Uterus (tissue), 4 donors: ENCODE measurements around the gene MAP3K5. TPM values are rescaled to one million over a fixed set of nuclear protein-coding genes. Genes with fewer than 3 reads are reported as not detected.

Experiments
- DNase-seq, 2 donors: peaks; one replicate each; pipeline ENCODE4 v3.0.0-alpha.2; 2019 to 2020
- H3K27ac ChIP-seq, 2 donors: fragments of 200-600 bp; sonication (generic); 1 replicate in 1 of 2; 2 replicates in 1 of 2; pipeline ENCODE4 v1.5.1; 2016 to 2018
- H3K27me3 ChIP-seq, 2 donors: fragments of 200-600 bp; sonication (generic); one replicate each; pipeline ENCODE4 v1.5.1; 2018 to 2019; ENCODE audit warnings: control low read depth in 1 of 2
- H3K36me3 ChIP-seq, 2 donors: fragments of 200-600 bp; sonication (generic); one replicate each; pipeline ENCODE4 v1.5.1; 2019; ENCODE audit warnings: control low read depth in 1 of 2
- H3K4me1 ChIP-seq, 2 donors: fragments of 200-600 bp; sonication (generic); one replicate each; pipeline ENCODE4 v1.5.1; 2018 to 2019; ENCODE audit warnings: control low read depth in 1 of 2
- H3K4me3 ChIP-seq, 2 donors: fragments of 200-600 bp; sonication (generic); 1 replicate in 1 of 2; 2 replicates in 1 of 2; pipeline ENCODE4 v1.5.1; 2018 to 2019; ENCODE audit warnings: mild to moderate bottlenecking in 1 of 2
- H3K9me3 ChIP-seq, 2 donors: fragments of 200-600 bp; sonication (generic); one replicate each; pipeline ENCODE4 v1.5.1; 2019; ENCODE audit warnings: control low read depth in 1 of 2
- POLR2A ChIP-seq, 2 donors: fragments of 450-650 bp; IDR thresholded peaks; one replicate each; pipeline ENCODE4 v1.6.1; 2016; ENCODE audit warnings: antibody characterized with exemption in 2 of 2, mild to moderate bottlenecking in 1 of 2, moderate library complexity in 1 of 2
- intact Hi-C: fragments of 100-400 bp; cut with DNase I; formaldehyde crosslinking; loops from one replicate; pipeline ENCODE4 v1.15.1; 2023; ENCODE audit warnings: low total_unique reads
- total RNA-seq, 4 donors: library from RNA; depleted of rRNA in 3 of 4; stranded (reverse); fragments of >200 nt in 3 of 4; gene quantifications; one replicate each; pipeline versions ENCODE4 v1.1.0 to v1.2.4, GENCODE V29; 2014 to 2023
- TF ChIP-seq, protein P1 (sequence below), 4 experiments: fragments of 200-600 bp in 2 of 4; fragments of 450-650 bp in 2 of 4; sonication (generic) in 2 of 4; IDR thresholded peaks; one replicate each; pipeline ENCODE4 v1.5.1; 2016 to 2019; ENCODE audit warnings: antibody characterized with exemption in 4 of 4, mild to moderate bottlenecking in 2 of 4, moderate library complexity in 1 of 4
- donor health status: DM: yes; HTN: yes; CAD: no.

MAP3K5 gene
- total RNA-seq, 4 donors from 2014 or later = 9.5 to 67.1 (median 15.4) TPM

GRCh38 chr6:136729832-136730231 lies 62.4 kb downstream of the MAP3K5 start:
- no peaks in the 10 kb centered on the region for H3K36me3 ChIP-seq
- DNase-seq = no peak
- no peak overlapping the region for H3K4me3 ChIP-seq
- H3K27me3 ChIP-seq = no peaks in the 10 kb centered on the region
- no peaks in the 10 kb centered on the region for H3K4me1 ChIP-seq
- H3K27ac ChIP-seq = no peak overlapping the region
- no peaks in the 10 kb centered on the region for H3K9me3 ChIP-seq
- TF ChIP-seq, protein P1, sequence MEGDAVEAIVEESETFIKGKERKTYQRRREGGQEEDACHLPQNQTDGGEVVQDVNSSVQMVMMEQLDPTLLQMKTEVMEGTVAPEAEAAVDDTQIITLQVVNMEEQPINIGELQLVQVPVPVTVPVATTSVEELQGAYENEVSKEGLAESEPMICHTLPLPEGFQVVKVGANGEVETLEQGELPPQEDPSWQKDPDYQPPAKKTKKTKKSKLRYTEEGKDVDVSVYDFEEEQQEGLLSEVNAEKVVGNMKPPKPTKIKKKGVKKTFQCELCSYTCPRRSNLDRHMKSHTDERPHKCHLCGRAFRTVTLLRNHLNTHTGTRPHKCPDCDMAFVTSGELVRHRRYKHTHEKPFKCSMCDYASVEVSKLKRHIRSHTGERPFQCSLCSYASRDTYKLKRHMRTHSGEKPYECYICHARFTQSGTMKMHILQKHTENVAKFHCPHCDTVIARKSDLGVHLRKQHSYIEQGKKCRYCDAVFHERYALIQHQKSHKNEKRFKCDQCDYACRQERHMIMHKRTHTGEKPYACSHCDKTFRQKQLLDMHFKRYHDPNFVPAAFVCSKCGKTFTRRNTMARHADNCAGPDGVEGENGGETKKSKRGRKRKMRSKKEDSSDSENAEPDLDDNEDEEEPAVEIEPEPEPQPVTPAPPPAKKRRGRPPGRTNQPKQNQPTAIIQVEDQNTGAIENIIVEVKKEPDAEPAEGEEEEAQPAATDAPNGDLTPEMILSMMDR (IDR thresholded peaks at IDR 0.05) = no peak
- no peak for TF ChIP-seq POLR2A (IDR thresholded peaks at IDR 0.05)
- intact Hi-C loops = no loop called here

DNA sequence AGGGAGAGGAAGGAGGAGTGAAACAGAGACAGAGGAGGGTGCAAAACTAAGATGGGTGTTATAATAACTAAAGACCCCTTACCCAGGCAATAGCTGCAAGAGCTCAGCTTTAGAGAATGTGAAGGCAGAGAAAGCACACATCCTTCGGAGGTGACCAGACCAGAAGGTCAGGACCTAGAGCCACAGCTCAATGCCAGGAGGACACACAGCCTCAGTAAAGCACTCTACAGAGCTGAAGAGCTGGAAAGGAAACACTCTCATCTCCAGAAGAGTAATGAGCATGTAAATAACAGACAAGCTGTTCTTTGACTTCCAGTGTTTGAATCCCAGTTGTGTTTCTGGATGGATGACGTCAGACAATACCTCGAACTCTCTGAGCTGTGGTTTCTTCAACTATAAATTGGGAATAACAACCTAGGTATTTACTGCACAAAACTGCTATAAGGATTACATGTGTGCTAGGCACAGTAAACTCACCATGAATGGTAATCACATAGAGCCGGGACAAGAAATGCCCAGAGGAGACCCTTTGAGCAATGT lies 63.2 kb downstream of the MAP3K5 start:
- DNase-seq = no peak
- no peaks in the 10 kb centered on the region for H3K9me3 ChIP-seq
- no peak overlapping the region for H3K27ac ChIP-seq
- no peaks in the 10 kb centered on the region for H3K36me3 ChIP-seq
- H3K4me1 ChIP-seq = no peaks in the 10 kb centered on the region
- no peaks in the 10 kb centered on the region for H3K27me3 ChIP-seq
- H3K4me3 ChIP-seq = no peak overlapping the region
- intact Hi-C loops = no loop called here
- TF ChIP-seq POLR2A (IDR thresholded peaks at IDR 0.05) = no peak
- TF ChIP-seq, protein P1 (IDR thresholded peaks at IDR 0.05) = no peak

- no peaks in the 10 kb centered on the region for H3K9me3 ChIP-seq
- H3K4me1 ChIP-seq = no peaks in the 10 kb centered on the region
- H3K27ac ChIP-seq = no peak overlapping the region
- no peak for TF ChIP-seq POLR2A (IDR thresholded peaks at IDR 0.05)
- TF ChIP-seq, protein P1 (IDR thresholded peaks at IDR 0.05) = no peak
- DNase-seq = no peak
- intact Hi-C loops = no loop called here
- no peak overlapping the region for H3K4me3 ChIP-seq
- H3K27me3 ChIP-seq = no peaks in the 10 kb centered on the region
- H3K36me3 ChIP-seq = no peaks in the 10 kb centered on the region
Measured at GRCh38 chr6:136728033-136728939, 64.0 kb downstream of the MAP3K5 start.

DNA sequence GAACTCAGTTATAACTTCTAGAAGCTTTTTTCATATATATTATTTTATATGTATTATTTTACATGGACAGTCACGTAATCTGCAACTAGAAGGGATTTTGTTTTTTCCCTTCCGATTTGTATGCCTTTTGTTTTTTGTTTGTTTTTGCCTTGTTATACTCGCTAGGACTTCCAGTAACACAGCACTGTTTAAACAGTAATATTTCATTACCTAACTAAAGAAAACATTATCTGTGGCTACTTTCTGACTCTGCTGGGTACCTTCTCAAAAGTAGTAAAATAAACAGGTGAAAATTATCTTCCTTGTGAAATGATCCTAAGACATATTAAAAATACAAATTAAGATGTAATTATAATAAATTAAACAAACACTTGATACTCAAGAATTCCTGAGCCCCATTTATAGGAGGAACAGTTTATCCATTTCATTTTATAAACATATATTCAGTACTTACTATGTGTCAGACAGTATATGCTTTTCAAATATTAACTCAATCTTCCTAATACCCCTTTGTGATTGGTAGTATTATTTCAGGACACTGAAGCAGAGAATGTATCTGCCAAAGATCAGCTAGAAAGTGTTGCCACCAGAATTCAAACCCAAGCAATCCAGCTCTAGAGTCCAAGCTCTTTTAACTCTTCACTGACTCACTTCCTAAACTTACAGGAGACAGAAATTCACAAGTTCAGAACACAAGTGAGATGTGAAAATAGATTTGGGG lies 65.3 kb downstream of the MAP3K5 start:
- no peak overlapping the region for H3K4me3 ChIP-seq
- no peak overlapping the region for H3K27ac ChIP-seq
- no peaks in the 10 kb centered on the region for H3K27me3 ChIP-seq
- H3K4me1 ChIP-seq = no peaks in the 10 kb centered on the region
- no peaks in the 10 kb centered on the region for H3K9me3 ChIP-seq
- intact Hi-C loops = no loop called here
- no peak for TF ChIP-seq POLR2A (IDR thresholded peaks at IDR 0.05)
- TF ChIP-seq, protein P1 (IDR thresholded peaks at IDR 0.05) = no peak
- H3K36me3 ChIP-seq = no peaks in the 10 kb centered on the region
- DNase-seq = no peak

DNA sequence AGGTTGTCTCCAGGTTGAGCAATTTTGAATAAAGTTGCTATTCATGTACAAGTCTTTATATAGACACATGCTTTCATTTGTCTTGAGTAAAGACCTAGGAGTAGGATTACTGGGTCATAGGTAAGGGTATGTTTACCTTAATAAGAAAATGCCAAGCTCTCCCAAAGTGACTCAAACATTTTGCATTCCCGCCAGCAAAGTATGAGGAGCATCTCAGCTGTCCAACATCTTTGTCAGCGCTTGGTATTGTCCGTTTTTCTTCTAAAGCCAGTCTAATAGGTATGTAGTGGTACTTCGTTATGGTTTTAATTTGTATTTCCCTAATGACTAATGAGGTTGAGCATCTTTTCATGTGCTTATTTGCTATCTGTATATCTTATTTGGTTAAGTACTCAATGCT lies 67.2 kb downstream of the MAP3K5 start:
- Histone ChIP-seq H3K36me3 (no peaks in the 10 kb centered on the region), H3K27ac (no peak overlapping the region), H3K4me3 (no peak overlapping the region), H3K9me3 (peaks cover 0 to 5% of the 10 kb centered on the region in 2 donors), H3K4me1 (no peaks in the 10 kb centered on the region), H3K27me3 (no peaks in the 10 kb centered on the region)
- no peak for DNase-seq
- intact Hi-C loops = no loop called here
- TF ChIP-seq, protein P1 (IDR thresholded peaks at IDR 0.05) = no peak
- TF ChIP-seq POLR2A (IDR thresholded peaks at IDR 0.05) = no peak
